Urinary bladder (tissue), 4 donors: ENCODE data around the gene ACY1. TPM values are rescaled to one million over a fixed set of nuclear protein-coding genes. Genes with fewer than 3 reads are reported as not detected.

Experiments used
- DNase-seq: peaks from one replicate; pipeline ENCODE4 v3.0.0-alpha.2; 2015; ENCODE audit errors: extremely low spot score
- H3K27ac ChIP-seq: one replicate; pipeline ENCODE4 v1.5.1; 2013; ENCODE audit warnings: low read depth, mild to moderate bottlenecking, moderate library complexity
- H3K36me3 ChIP-seq: one replicate; pipeline ENCODE4 v1.6.1; 2013; ENCODE audit warnings: mild to moderate bottlenecking, moderate library complexity; ENCODE audit not compliant: insufficient read depth
- H3K4me1 ChIP-seq: one replicate; pipeline ENCODE4 v1.6.1; 2013; ENCODE audit warnings: mild to moderate bottlenecking, moderate library complexity; ENCODE audit not compliant: insufficient read depth
- H3K4me3 ChIP-seq: one replicate; pipeline ENCODE4 v1.5.1; 2013; ENCODE audit warnings: low read depth, low read length
- WGBS: extraction: QIAGEN DNeasy Blood & Tissue Kit; methylation state at CpG from one replicate; pipeline ENCODE4 v1.1.7; 2013; 5-methylcytosine and 5-hydroxymethylcytosine counted together
- polyA plus RNA-seq: library from polyadenylated mRNA; stranded (reverse); fragments of 200-250 nt; gene quantifications from one replicate; pipeline ENCODE4 v1.2.3, GENCODE V29; 2013
- total RNA-seq: library from RNA; depleted of rRNA; stranded (reverse); fragments of >200 nt; gene quantifications from one replicate; pipeline ENCODE4 v1.2.3, GENCODE V29; 2014
- donor health status: healthy with polysubstance abuse.
- donor health status: healthy.

The ACY1 gene
- total and polyA plus RNA-seq, 2 donors = 10.6 to 20.0 TPM

DNA sequence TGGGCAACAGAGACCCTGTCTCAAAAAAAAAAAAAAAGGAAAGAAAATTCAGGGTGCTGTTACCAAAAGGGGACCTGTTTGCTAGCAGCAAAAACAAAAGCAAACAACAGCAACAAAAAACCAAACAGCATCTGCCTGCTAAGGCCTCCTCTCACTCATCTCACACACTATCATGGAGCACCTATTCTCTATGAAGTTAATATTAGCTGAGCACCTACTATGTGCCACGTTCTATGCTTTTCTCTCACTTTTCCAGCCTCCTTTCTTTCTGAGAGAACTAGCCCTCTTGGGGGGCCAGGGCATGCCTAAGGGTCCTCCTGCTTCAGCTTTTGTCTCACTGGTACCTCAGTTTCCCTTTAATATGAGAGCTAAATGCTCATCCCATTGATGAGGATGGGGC, 28.6 kb upstream of the ACY1 start:
- no peak for DNase-seq
- no peaks in the 10 kb centered on the region for H3K4me1 ChIP-seq
- no peaks in the 10 kb centered on the region for H3K36me3 ChIP-seq
- WGBS = 92% methylated on average over 1 of the region's 1 CpG
- no peak overlapping the region for H3K27ac ChIP-seq
- no peak overlapping the region for H3K4me3 ChIP-seq

DNA sequence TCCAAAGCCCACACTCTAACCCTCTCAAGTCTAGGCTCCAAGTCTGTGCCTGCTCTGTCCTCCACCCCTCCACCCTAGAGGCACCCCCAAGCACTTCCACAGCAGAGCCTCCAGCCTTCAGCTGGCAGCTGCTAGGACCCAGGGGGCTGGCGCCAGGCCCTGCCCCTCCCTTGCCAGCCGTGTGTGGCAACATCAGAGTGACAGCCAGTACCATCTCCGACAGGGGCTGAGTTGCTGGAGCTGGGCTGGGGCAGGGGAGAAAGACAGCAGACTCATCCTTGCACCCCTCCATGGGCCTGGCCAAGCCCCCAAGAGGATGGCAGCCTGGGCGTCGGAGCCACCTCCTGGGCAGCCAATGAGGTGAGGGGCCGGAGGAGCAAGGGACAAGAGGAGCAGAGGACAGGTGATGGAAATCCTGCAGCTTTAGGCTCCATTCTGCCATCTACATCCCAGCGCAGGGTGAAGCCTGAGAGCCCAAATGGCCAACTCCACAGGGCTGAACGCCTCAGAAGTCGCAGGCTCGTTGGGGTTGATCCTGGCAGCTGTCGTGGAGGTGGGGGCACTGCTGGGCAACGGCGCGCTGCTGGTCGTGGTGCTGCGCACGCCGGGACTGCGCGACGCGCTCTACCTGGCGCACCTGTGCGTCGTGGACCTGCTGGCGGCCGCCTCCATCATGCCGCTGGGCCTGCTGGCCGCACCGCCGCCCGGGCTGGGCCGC, 28.0 kb upstream of the ACY1 start, which contains the start of gene GPR62:
TSS of gene GPR62 (plus strand) at position 207 of the 718 bp plus-strand sequence. CDS start at position 479, 272 bp downstream.
- no peaks in the 10 kb centered on the region for H3K4me1 ChIP-seq
- no peak for DNase-seq
- 25% methylated on average over 33 of the region's 33 CpGs for WGBS
- peak within 1 kb of the TSS; percentile 27 for H3K4me3 ChIP-seq
- H3K27ac ChIP-seq = peak within 1 kb of the TSS; percentile 61
- H3K36me3 ChIP-seq = no peaks in the 10 kb centered on the region

DNA sequence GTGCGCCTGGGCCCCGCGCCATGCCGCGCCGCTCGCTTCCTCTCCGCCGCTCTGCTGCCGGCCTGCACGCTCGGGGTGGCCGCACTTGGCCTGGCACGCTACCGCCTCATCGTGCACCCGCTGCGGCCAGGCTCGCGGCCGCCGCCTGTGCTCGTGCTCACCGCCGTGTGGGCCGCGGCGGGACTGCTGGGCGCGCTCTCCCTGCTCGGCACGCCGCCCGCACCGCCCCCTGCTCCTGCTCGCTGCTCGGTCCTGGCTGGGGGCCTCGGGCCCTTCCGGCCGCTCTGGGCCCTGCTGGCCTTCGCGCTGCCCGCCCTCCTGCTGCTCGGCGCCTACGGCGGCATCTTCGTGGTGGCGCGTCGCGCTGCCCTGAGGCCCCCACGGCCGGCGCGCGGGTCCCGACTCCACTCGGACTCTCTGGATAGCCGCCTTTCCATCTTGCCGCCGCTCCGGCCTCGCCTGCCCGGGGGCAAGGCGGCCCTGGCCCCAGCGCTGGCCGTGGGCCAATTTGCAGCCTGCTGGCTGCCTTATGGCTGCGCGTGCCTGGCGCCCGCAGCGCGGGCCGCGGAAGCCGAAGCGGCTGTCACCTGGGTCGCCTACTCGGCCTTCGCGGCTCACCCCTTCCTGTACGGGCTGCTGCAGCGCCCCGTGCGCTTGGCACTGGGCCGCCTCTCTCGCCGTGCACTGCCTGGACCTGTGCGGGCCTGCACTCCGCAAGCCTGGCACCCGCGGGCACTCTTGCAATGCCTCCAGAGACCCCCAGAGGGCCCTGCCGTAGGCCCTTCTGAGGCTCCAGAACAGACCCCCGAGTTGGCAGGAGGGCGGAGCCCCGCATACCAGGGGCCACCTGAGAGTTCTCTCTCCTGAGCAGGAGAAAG, 27.2 kb upstream of the ACY1 start:
- Histone ChIP-seq H3K4me3 (peak overlapping the region; percentile 27), H3K36me3 (no peaks in the 10 kb centered on the region), H3K4me1 (no peaks in the 10 kb centered on the region), H3K27ac (peak overlapping the region; percentile 61)
- DNase-seq = no peak
- whole genome bisulfite sequencing = 3% methylated on average over 97 of the region's 97 CpGs

DNA sequence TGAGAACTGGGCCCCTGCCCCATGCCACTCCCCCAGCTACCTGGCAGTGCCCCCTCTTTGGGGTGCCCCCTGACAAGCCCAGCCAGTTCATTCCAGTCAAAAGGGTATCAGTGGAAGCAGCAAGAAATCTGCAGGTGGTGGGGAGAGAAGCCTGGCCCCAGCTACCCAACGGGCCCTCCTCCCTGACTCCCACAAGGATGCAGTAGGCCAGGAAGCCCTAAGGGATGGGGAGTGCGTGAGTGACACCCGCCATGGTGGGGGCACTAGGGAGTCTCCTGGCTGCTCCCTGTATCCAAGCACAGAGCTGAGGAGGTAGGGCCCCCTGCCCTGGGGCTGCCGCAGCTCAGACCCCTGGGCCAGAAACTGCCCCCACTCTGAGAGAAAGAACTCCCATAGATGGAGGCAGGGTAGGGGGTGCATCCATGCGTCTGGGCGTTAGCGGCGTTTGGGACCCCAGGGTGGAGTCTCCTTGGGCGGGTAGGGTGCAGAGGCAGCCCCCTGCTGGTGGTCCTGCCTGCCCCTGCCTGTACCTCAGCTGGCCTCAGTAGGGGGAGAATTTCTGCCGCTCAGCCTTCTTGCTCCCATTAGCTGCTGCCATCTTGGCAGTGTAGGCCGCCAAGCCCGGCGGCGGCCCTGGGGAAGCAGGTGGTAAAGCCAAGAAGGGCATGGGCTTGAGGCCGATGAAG, 25.7 kb upstream of the ACY1 start:
- 92% methylated on average over 15 of the region's 15 CpGs for WGBS
- H3K4me3 ChIP-seq = no peak overlapping the region
- H3K36me3 ChIP-seq = no peaks in the 10 kb centered on the region
- H3K4me1 ChIP-seq = no peaks in the 10 kb centered on the region
- no peak for DNase-seq
- no peak overlapping the region for H3K27ac ChIP-seq

DNA sequence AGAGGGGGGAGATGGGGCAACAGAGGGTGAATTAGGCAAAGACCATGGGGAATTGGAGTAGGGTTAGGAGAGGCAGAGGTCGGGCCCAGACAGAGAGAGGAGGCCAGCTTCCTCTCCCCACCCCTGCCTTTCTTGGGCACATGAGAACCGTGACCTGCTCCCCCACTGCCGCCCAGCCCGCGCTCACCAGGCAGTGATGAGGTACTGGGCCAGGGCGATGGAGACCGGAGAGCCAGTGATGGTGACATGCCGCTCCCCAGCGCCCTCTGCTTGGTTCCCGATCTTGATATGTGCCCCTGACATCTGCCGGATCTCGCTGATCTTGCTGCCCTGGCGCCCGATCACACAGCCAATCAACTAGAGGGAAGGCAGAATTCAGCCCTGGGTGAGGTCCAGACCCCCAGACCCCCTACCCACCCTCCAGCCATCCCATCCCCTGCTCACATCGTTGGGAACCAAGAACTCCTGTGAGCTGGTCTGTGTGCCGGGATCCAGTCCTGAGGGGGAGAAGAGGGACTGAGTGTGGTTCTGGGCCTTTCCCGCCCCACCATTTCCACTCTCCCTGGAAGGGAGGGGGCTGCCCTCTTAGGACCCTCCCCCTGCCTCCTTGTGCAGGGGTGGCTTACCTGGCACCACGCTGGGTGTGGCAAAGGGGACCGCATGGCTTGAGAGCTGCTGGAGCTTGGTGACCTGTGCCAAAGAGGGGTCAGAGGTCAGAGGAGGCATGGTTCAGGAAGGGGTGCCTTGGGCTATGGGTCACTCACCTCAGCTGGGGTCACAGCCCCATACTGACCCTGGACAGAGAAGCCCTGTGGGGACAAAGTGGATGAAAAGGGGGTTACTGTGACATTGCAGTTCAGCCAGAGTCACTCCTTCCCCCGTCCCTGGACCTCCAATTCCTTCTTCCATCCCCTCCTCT, 24.5 kb upstream of the ACY1 start:
- 92% methylated on average over 20 of the region's 20 CpGs for WGBS

DNA sequence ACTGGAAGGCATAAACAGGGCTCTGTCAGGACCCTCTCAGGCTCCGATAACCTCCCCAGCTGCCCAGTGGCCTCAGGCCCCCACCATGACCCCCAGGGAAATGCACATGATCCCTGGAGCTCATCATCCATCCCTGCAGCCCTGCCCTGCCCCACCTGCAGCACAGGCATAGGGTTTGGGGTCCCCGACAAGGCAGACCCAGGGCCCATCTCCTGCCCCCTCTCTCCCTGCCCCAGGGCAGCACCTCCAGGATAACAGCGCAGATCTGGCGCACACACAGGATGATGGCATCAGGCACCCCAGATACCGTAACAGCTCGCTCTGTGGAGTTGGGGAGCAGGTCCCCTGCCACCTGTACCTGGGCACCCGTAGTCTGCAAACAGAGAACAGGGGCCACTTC, 23.7 kb upstream of the ACY1 start:
- no peak overlapping the region for H3K4me3 ChIP-seq
- 97% methylated on average over 7 of the region's 7 CpGs for WGBS
- H3K27ac ChIP-seq = no peak overlapping the region
- no peak for DNase-seq
- H3K36me3 ChIP-seq = no peaks in the 10 kb centered on the region
- H3K4me1 ChIP-seq = no peaks in the 10 kb centered on the region

More for the DNA sequence above, 24.5 kb upstream of the ACY1 start:
- H3K4me1 ChIP-seq = no peaks in the 10 kb centered on the region
- H3K27ac ChIP-seq = no peak overlapping the region
- no peaks in the 10 kb centered on the region for H3K36me3 ChIP-seq
- no peak for DNase-seq
- no peak overlapping the region for H3K4me3 ChIP-seq

DNA sequence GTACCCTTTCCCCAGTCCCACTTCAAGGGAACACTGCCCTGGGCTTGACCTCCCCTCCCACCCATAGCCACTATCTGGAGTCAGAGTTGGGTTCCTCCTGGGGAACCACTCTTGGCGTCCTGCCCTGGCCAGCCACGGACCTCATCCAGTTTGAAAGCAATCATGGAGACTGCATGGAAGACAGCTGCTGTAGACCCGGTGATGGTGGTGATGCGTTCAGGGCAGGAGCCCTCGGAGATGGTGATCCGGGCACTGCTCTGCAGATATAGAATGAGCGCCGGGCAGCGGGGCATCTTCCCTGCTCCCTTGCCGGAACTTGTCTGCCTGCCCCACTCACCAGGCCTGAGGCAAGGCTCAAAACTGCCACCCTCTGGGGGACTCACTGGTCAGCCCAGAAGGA, 22.9 kb upstream of the ACY1 start:
- Histone ChIP-seq H3K27ac (no peak overlapping the region), H3K36me3 (no peaks in the 10 kb centered on the region), H3K4me1 (no peaks in the 10 kb centered on the region), H3K4me3 (no peak overlapping the region)
- WGBS = 91% methylated on average over 10 of the region's 10 CpGs
- DNase-seq = no peak

DNA sequence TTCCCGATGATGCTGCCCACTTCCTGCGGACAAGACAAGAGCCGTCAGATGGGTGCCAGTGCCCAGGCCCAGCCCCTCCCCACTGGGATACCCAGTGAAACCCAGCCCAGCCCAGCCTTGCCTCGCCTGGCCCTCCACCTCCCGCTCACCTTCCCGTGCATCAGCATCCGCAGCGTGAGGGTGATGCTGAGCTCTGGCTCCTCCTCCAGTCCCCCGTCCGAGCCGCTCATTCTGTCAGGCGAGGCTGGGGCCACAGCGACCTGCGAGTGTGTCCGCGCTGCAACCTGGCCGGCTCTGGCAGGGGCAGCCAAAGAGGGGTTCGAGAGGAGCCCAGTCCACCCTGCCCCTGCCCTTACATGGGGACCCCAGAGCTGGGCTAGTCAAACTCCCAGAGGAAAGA, 22.3 kb upstream of the ACY1 start:
- no peak for DNase-seq
- Histone ChIP-seq H3K4me3 (no peak overlapping the region), H3K4me1 (no peaks in the 10 kb centered on the region), H3K27ac (no peak overlapping the region), H3K36me3 (no peaks in the 10 kb centered on the region)
- WGBS = 88% methylated on average over 18 of the region's 18 CpGs

DNA sequence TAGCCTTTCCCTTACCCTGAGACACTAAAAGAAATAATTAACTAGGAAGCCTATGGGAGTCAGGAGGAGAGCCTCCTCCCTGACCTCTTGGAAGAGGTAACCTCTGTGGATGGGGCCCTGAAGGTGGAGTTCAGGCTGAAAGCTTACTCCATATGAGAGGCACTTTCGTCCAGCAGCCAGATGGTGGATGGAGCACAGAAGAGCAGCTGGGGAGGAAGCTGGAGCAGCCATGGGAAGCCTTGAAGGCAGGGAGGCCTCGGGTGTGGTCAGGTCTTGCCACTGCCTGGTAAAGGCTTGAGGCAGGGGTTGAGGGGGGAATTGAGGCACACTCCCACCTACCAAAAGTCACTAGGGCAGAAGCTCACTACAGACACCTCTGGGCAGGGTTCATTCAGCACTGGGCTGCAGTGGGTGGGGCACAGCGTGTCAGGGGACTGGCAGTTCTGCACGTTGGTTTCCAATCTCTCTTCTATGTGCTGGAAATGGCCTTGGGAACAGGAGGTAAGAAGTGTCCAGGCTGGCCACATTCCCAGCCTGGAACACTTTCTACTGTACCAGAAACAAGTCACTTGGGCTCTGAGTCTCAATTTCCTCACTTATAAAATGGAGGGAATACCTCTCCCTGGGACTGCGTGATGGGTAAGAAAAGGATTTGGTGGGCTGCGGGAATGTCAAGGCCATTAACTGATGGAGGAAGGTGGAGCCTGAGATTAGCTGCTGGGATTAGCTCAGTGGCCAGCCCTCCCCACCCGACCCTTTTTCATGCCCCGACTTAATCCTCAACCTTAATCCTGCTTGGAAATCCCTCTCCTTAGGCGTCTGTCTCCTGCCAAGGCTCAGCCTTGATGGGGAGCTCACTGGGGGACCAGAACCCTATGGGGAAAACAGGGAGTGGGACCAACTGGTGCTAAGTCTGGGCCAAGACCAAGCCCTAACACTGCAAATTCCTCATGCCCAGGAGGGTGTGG, 21.4 kb upstream of the ACY1 start:
- DNase-seq = no peak
- Histone ChIP-seq H3K4me3 (no peak overlapping the region), H3K27ac (no peak overlapping the region), H3K4me1 (no peaks in the 10 kb centered on the region), H3K36me3 (no peaks in the 10 kb centered on the region)
- WGBS = 52% methylated on average over 9 of the region's 9 CpGs

DNA sequence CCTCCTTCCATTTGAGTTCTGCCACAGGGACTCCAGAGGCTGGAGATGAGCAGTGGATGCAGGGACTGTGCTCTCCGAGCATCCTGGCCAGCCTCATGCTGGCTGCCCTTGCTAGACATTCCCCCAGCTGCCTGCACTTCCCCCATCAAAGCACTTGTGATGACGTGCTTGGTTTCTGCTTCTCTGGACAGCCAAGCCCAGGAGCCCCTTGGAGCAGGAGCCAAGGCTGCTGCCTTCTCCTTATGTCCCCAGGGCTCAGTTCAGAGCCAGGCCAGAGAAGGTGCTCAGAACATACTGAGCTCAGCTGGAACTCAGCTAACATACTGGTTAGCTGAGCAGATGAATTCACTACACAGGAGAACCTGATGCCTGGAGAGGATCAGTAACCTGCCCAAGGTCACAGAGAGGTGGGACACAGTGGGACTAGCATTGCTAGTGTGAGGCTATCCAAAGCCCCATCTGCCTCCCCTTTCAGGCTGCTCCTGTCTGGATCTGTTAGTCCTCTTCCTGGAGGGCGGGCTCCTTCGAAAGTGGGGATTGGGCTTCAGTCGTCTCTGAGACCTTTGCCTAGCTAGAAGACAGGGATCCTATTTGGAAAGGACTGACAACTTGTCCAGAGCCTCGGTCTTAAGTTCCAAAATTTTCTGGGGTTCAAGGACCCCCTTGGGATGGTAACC, 20.3 kb upstream of the ACY1 start:
- 72% methylated on average over 6 of the region's 6 CpGs for WGBS
- Histone ChIP-seq H3K36me3 (no peaks in the 10 kb centered on the region), H3K4me1 (no peaks in the 10 kb centered on the region), H3K4me3 (no peak overlapping the region), H3K27ac (no peak overlapping the region)
- DNase-seq = no peak

DNA sequence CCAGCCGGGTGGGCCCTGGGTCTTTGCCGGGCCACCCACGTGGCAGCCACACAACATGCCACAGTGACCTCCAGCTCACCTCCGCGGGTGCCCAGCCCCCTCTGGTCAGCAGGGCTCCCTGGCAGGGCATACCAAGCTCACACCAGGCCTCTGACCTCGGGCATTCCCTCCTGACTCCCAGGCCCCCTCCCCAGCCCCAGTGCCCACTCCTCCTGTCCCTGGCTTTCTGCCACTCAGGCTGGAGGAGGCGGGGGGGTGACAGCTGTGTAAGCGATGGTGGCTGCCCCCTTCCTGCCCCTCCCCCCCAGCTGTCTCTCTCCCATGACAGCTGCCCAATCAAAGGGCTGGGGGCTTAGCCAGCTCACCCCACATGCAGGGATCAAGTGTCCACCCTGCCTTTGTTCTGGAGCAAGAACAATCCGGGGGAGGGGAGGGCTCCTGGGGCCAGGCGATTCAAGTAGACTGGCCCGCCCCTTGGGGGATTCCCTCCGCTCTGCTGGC, 19.3 kb upstream of the ACY1 start:
- no peaks in the 10 kb centered on the region for H3K4me1 ChIP-seq
- H3K36me3 ChIP-seq = no peaks in the 10 kb centered on the region
- no peak overlapping the region for H3K4me3 ChIP-seq
- H3K27ac ChIP-seq = no peak overlapping the region
- 69% methylated on average over 12 of the region's 12 CpGs for WGBS
- DNase-seq = no peak
